HG02763 (cell line): ENCODE results near the gene MORC1.
"Not testable (repeated sequence)": the region's sequence is repeated elsewhere in the genome, so short reads cannot be mapped to it uniquely, and the experiment has no call there.

ENCODE experiments used
- ATAC-seq: cut with Tn5 transposase; IDR thresholded peaks from one replicate; pipeline ENCODE4 v1.9.1; 2021; ENCODE audit warnings: mild to moderate bottlenecking, moderate library complexity; ENCODE audit not compliant: unreplicated experiment

Gene MORC1

GRCh38 chr3:109117939-109118338, at the start of gene MORC1:
MORC1 (minus strand) TSS chr3:109118134; CDS start chr3:109118059, 75 bp downstream.
- ATAC-seq = no peak

- no peak for ATAC-seq
Measured at GRCh38 chr3:109165905-109166304, 48.0 kb upstream of the MORC1 start.

GRCh38 chr3:109161487-109162123, 43.7 kb upstream of the MORC1 start:
- ATAC-seq = no peak

GRCh38 chr3:109155828-109156227, 37.9 kb upstream of the MORC1 start:
- ATAC-seq = no peak

- ATAC-seq = no peak
Measured at GRCh38 chr3:109154979-109155378, 37.0 kb upstream of the MORC1 start.

- ATAC-seq = no peak
Measured at GRCh38 chr3:109152320-109152719, 34.4 kb upstream of the MORC1 start.

- ATAC-seq = no peak
Measured at GRCh38 chr3:109149078-109149477, 31.1 kb upstream of the MORC1 start.

- no peak for ATAC-seq
Measured at GRCh38 chr3:109143646-109144045, 25.7 kb upstream of the MORC1 start.

GRCh38 chr3:109140318-109140717, 22.4 kb upstream of the MORC1 start:
- no peak for ATAC-seq

GRCh38 chr3:109137761-109138160, 19.8 kb upstream of the MORC1 start:
- no peak for ATAC-seq

GRCh38 chr3:109136523-109136922, 18.6 kb upstream of the MORC1 start, which contains the start of gene C3orf85:
C3orf85 (plus strand) TSS chr3:109136719; CDS start chr3:109136848, 129 bp downstream.
- no peak for ATAC-seq

GRCh38 chr3:109133474-109133816, 15.5 kb upstream of the MORC1 start:
- ATAC-seq = not testable (repeated sequence)

- no peak for ATAC-seq
Measured at GRCh38 chr3:109132801-109133473, 15.0 kb upstream of the MORC1 start.

GRCh38 chr3:109131276-109131675, 13.3 kb upstream of the MORC1 start:
- ATAC-seq = no peak

GRCh38 chr3:109127553-109127952, 9.6 kb upstream of the MORC1 start:
- ATAC-seq = no peak

- ATAC-seq = no peak
Measured at GRCh38 chr3:109125902-109126301, 8.0 kb upstream of the MORC1 start.

- ATAC-seq = no peak
Measured at GRCh38 chr3:109122690-109123089, 4.8 kb upstream of the MORC1 start.

GRCh38 chr3:109118584-109118983, 650 bp upstream of the MORC1 start:
- ATAC-seq = no peak

GRCh38 chr3:109116031-109116430, 1.9 kb downstream of the MORC1 start:
- ATAC-seq = no peak

- no peak for ATAC-seq
Measured at GRCh38 chr3:109115451-109115850, 2.5 kb downstream of the MORC1 start.

- no peak for ATAC-seq
Measured at GRCh38 chr3:109114746-109115145, 3.2 kb downstream of the MORC1 start.

- no peak for ATAC-seq
Measured at GRCh38 chr3:109112946-109113760, 4.8 kb downstream of the MORC1 start.
